Suprapubic skin (tissue), 4 donors: ENCODE measurements around the gene TEX14. TPM values are rescaled to one million over a fixed set of nuclear protein-coding genes. Genes with fewer than 3 reads are reported as not detected.

Experiments used
- DNase-seq, 2 donors: peaks; one replicate each; pipeline ENCODE4 v3.0.0-alpha.2; 2019; ENCODE audit warnings: low spot score in 2 of 2
- H3K27ac ChIP-seq: fragments of 200-600 bp; sonication (generic); one replicate; pipeline ENCODE4 v1.5.1; 2019
- H3K27me3 ChIP-seq: fragments of 200-600 bp; sonication (generic); one replicate; pipeline ENCODE4 v1.5.1; 2019
- H3K36me3 ChIP-seq: fragments of 200-600 bp; sonication (generic); one replicate; pipeline ENCODE4 v1.5.1; 2019
- H3K4me1 ChIP-seq: fragments of 200-600 bp; sonication (generic); one replicate; pipeline ENCODE4 v1.5.1; 2019
- H3K4me3 ChIP-seq: fragments of 200-600 bp; sonication (generic); one replicate; pipeline ENCODE4 v1.5.1; 2019; ENCODE audit warnings: mild to moderate bottlenecking
- H3K9me3 ChIP-seq: fragments of 200-600 bp; sonication (generic); one replicate; pipeline ENCODE4 v1.5.1; 2019
- CTCF ChIP-seq, 2 donors: fragments of 200-600 bp in 1 of 2; fragments of 450-650 bp in 1 of 2; sonication (generic) in 1 of 2; IDR thresholded peaks; one replicate each; pipeline ENCODE4 v1.5.1; 2016 to 2019; ENCODE audit warnings: antibody characterized with exemption in 2 of 2, mild to moderate bottlenecking in 1 of 2, moderate library complexity in 1 of 2
- EP300 ChIP-seq: sonication (generic); formaldehyde crosslinking; IDR thresholded peaks from one replicate; pipeline ENCODE4 v1.6.1; 2017; ENCODE audit warnings: antibody characterized with exemption
- POLR2A ChIP-seq, 2 donors: fragments of 450-650 bp; IDR thresholded peaks; one replicate each; pipeline ENCODE4 v1.6.1; 2017; ENCODE audit warnings: antibody characterized with exemption in 2 of 2, mild to moderate bottlenecking in 2 of 2, moderate library complexity in 2 of 2
- POLR2AphosphoS5 ChIP-seq, 3 donors: sonication (generic); formaldehyde crosslinking; IDR thresholded peaks; one replicate each; pipeline ENCODE4 v1.6.1; 2017; ENCODE audit warnings: antibody characterized with exemption in 3 of 3
- WGBS: methylation state at CpG from one replicate; pipeline ENCODE4 v1.1.5; 2018; 5-methylcytosine and 5-hydroxymethylcytosine counted together
- total RNA-seq, 4 donors: library from RNA; depleted of rRNA; stranded (reverse); fragments of >200 nt; gene quantifications; one replicate each; pipeline ENCODE4 v1.1.0, GENCODE V29; 2016

TEX14 gene
- total RNA-seq, 4 donors from 2014 or later = 0.15 to 0.34 (median 0.32) TPM; not detected in 1

GRCh38 chr17:58643147-58643546 is 48.7 kb downstream of the TEX14 start:
- Histone ChIP-seq H3K36me3 (no peaks in the 10 kb centered on the region), H3K9me3 (no peaks in the 10 kb centered on the region), H3K4me1 (no peaks in the 10 kb centered on the region), H3K27me3 (no peaks in the 10 kb centered on the region), H3K27ac (no peak overlapping the region), H3K4me3 (no peak overlapping the region)
- TF ChIP-seq POLR2AphosphoS5 (IDR thresholded peaks at IDR 0.05) (no peak), POLR2A (IDR thresholded peaks at IDR 0.05) (no peak), CTCF (IDR thresholded peaks at IDR 0.05) (no peak), EP300 (no peak)
- 59% methylated on average over 2 of the region's 2 CpGs for WGBS
- no peak for DNase-seq

DNA sequence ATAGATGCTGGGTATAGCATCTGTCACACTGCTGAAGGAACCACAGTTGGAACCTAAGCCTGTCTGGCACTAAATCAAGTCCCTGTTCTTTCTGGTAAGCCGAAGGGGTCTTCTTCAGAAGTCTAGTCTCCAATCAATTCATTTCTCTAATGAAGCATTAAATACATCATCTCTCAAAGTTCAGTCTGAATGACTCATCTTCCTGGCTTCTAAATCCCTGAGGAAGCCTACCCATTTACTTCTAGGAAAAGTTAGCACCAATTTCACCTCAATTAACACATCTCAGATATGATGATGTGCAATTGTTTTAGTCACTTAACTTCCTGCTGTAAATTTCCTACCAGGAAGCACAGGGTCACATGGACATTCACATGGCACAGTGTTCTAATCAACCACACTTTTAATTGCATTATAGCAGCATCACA is 49.9 kb downstream of the TEX14 start:
- Histone ChIP-seq H3K4me3 (no peak overlapping the region), H3K27ac (no peak overlapping the region), H3K36me3 (no peaks in the 10 kb centered on the region), H3K27me3 (no peaks in the 10 kb centered on the region), H3K4me1 (no peaks in the 10 kb centered on the region), H3K9me3 (no peaks in the 10 kb centered on the region)
- TF ChIP-seq EP300 (no peak), POLR2AphosphoS5 (IDR thresholded peaks at IDR 0.05) (no peak), POLR2A (IDR thresholded peaks at IDR 0.05) (no peak), CTCF (IDR thresholded peaks at IDR 0.05) (no peak)
- no peak for DNase-seq
- WGBS = 64% methylated on average over 1 of the region's 1 CpG

GRCh38 chr17:58640202-58640601 is 51.6 kb downstream of the TEX14 start:
- H3K9me3 ChIP-seq = no peaks in the 10 kb centered on the region
- 64% methylated on average over 4 of the region's 4 CpGs for WGBS
- H3K27me3 ChIP-seq = no peaks in the 10 kb centered on the region
- no peak for DNase-seq
- TF ChIP-seq POLR2AphosphoS5 (IDR thresholded peaks at IDR 0.05) (no peak), CTCF (IDR thresholded peaks at IDR 0.05) (no peak), EP300 (no peak), POLR2A (IDR thresholded peaks at IDR 0.05) (no peak)
- H3K36me3 ChIP-seq = no peaks in the 10 kb centered on the region
- H3K27ac ChIP-seq = no peak overlapping the region
- no peaks in the 10 kb centered on the region for H3K4me1 ChIP-seq
- H3K4me3 ChIP-seq = no peak overlapping the region

GRCh38 chr17:58639681-58640080 is 52.2 kb downstream of the TEX14 start:
- Histone ChIP-seq H3K36me3 (no peaks in the 10 kb centered on the region), H3K4me1 (no peaks in the 10 kb centered on the region), H3K27me3 (no peaks in the 10 kb centered on the region), H3K9me3 (no peaks in the 10 kb centered on the region), H3K4me3 (no peak overlapping the region), H3K27ac (no peak overlapping the region)
- WGBS = 87% methylated on average over 6 of the region's 6 CpGs
- TF ChIP-seq POLR2AphosphoS5 (IDR thresholded peaks at IDR 0.05) (no peak), CTCF (IDR thresholded peaks at IDR 0.05) (no peak), POLR2A (IDR thresholded peaks at IDR 0.05) (no peak), EP300 (no peak)
- no peak for DNase-seq

- Histone ChIP-seq H3K36me3 (no peaks in the 10 kb centered on the region), H3K27me3 (no peaks in the 10 kb centered on the region), H3K4me1 (peaks cover 5% of the 10 kb centered on the region), H3K27ac (no peak overlapping the region), H3K9me3 (no peaks in the 10 kb centered on the region), H3K4me3 (no peak overlapping the region)
- TF ChIP-seq POLR2AphosphoS5 (IDR thresholded peaks at IDR 0.05) (no peak), EP300 (no peak), POLR2A (IDR thresholded peaks at IDR 0.05) (no peak), CTCF (IDR thresholded peaks at IDR 0.05) (no peak)
- 80% methylated on average over 12 of the region's 12 CpGs for WGBS
- no peak for DNase-seq
Measured at GRCh38 chr17:58637011-58637570, 54.8 kb downstream of the TEX14 start.
